MCF 10A (cell line): ENCODE results near the gene SNAP25. TPM values are rescaled to one million over a fixed set of nuclear protein-coding genes. Genes with fewer than 3 reads are reported as not detected.

Experiments
- BruUV-seq: library from RNA; stranded (reverse); fragments of 400-500 nt; replicated peaks from 2 replicates; lab custom pipeline; 2021; lab: Mats Ljungman, UMichigan
- CTCF ChIA-PET: fragments of 300-600 bp; sonication (Branson Sonifier 250); formaldehyde crosslinking; extraction: SDS; loops from one replicate; lab custom pipeline; 2021; ENCODE audit warnings: antibody characterized with exemption, inconsistent platforms; lab: Yijun Ruan, JAX
- POLR2A ChIA-PET: fragments of 300-600, 350-650 bp; sonication (Branson Sonifier 250); formaldehyde crosslinking; extraction: SDS; loops from one replicate; lab custom pipeline; 2020; ENCODE audit warnings: antibody characterized with exemption, inconsistent platforms; lab: Yijun Ruan, JAX
- DNase-seq: peaks from one replicate; pipeline ENCODE4 v3.0.0-alpha.2; 2018; ENCODE audit not compliant: unreplicated experiment
- H3K27ac Mint-ChIP-seq: one replicate; pipeline ENCODE4 v1.8.0; 2022; ENCODE audit warnings: mild to moderate bottlenecking, low read depth, mixed read lengths; ENCODE audit not compliant: unreplicated experiment
- H3K27me3 Mint-ChIP-seq: one replicate; pipeline ENCODE4 v1.8.0; 2022; ENCODE audit warnings: mixed read lengths; ENCODE audit not compliant: insufficient read depth, unreplicated experiment
- H3K36me3 Mint-ChIP-seq: one replicate; pipeline ENCODE4 v1.8.0; 2022; ENCODE audit warnings: mild to moderate bottlenecking, moderate library complexity, mixed read lengths; ENCODE audit not compliant: insufficient read depth, unreplicated experiment
- H3K4me1 Mint-ChIP-seq: one replicate; pipeline ENCODE4 v1.8.0; 2022; ENCODE audit warnings: mixed read lengths; ENCODE audit not compliant: insufficient read depth, unreplicated experiment
- H3K4me3 Mint-ChIP-seq: one replicate; pipeline ENCODE4 v1.8.0; 2022; ENCODE audit warnings: mild to moderate bottlenecking, moderate library complexity, mixed read lengths; ENCODE audit not compliant: unreplicated experiment
- H3K9me3 Mint-ChIP-seq: one replicate; pipeline ENCODE4 v1.8.0; 2022; ENCODE audit warnings: mixed read lengths; ENCODE audit not compliant: unreplicated experiment
- intact Hi-C: fragments of 100-400 bp; cut with micrococcal nuclease; formaldehyde crosslinking; loops from 2 replicates; pipeline ENCODE4 v1.14.1; 2022
- total RNA-seq: library from RNA; stranded (reverse); gene quantifications from 2 replicates; pipeline ENCODE4 v1.2.3, GENCODE V29; 2022
- TF ChIP-seq, protein P1 (sequence below): fragments of 200-600 bp; IDR thresholded peaks from one replicate; pipeline ENCODE4 v1.8.0; 2022; ENCODE audit warnings: antibody characterized with exemption, mild to moderate bottlenecking; ENCODE audit not compliant: unreplicated experiment

The SNAP25 gene
- total RNA-seq, 1 experiment from 2014 or later: not detected

DNA sequence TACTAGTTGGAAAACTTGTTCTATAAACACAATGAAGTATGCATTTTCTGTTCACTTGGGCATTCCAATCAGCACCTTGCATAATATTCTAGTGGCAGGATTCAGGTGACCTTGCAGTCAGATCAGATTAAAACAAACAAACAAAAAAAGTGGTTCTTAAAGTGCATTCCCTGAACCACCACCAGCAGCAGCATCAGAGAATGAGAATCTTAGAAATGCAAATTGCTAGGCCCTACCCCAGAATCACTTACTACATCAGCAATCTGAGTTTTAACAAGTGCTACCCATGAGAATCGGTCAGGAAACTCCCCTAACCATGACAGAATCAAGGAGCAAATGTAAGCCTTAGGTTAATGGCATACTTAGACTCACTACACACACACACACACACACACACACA lies 41.7 kb downstream of the SNAP25 start:
- H3K27ac Mint-ChIP-seq: no peak overlapping the region
- H3K4me1 Mint-ChIP-seq: no peaks in the 10 kb centered on the region
- intact Hi-C loops: no loop called here
- H3K4me3 Mint-ChIP-seq: no peak overlapping the region
- ChIA-PET POLR2A (no interaction called here), CTCF (interaction anchor here (0.7 kb wide), 1 partner anchor 846 kb away, joined by 3 read pairs; no protein-coding TSS in a partner anchor)
- BruUV-seq: no TSS peak
- TF ChIP-seq, protein P1, sequence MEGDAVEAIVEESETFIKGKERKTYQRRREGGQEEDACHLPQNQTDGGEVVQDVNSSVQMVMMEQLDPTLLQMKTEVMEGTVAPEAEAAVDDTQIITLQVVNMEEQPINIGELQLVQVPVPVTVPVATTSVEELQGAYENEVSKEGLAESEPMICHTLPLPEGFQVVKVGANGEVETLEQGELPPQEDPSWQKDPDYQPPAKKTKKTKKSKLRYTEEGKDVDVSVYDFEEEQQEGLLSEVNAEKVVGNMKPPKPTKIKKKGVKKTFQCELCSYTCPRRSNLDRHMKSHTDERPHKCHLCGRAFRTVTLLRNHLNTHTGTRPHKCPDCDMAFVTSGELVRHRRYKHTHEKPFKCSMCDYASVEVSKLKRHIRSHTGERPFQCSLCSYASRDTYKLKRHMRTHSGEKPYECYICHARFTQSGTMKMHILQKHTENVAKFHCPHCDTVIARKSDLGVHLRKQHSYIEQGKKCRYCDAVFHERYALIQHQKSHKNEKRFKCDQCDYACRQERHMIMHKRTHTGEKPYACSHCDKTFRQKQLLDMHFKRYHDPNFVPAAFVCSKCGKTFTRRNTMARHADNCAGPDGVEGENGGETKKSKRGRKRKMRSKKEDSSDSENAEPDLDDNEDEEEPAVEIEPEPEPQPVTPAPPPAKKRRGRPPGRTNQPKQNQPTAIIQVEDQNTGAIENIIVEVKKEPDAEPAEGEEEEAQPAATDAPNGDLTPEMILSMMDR: no peak
- no peaks in the 10 kb centered on the region for H3K9me3 Mint-ChIP-seq
- H3K27me3 Mint-ChIP-seq: peaks cover 26% of the 10 kb centered on the region
- H3K36me3 Mint-ChIP-seq: no peaks in the 10 kb centered on the region
- no peak for DNase-seq

DNA sequence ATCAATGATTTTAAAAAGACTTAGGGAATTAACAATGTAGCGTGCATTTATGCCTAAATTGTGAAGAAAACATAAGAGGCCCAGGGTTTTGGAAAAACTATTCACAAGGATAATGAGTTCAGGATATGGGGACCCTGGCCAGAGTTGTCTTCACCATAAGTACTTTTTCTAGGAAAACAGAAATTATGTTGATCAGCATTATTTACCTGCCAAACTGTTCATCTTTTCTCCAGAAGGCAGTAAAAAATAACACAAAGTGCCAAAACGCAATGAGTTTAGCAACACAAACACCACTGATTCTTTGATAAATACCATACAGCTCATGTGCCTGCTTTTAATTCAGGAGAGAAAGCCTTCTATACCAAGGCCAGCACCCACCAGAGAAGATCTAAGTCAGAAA lies 43.1 kb downstream of the SNAP25 start:
- Mint-ChIP-seq H3K4me1 (no peaks in the 10 kb centered on the region), H3K4me3 (no peak overlapping the region), H3K27ac (no peak overlapping the region), H3K36me3 (no peaks in the 10 kb centered on the region), H3K27me3 (peaks cover 19% of the 10 kb centered on the region), H3K9me3 (no peaks in the 10 kb centered on the region)
- TF ChIP-seq, protein P1: no peak
- ChIA-PET POLR2A (interaction anchor here (0.7 kb wide), 1 partner anchor 1116 kb away, joined by 3 read pairs; no protein-coding TSS in a partner anchor), CTCF (interaction anchor here (0.6 to 1.4 kb wide), 3 partner anchors 12 to 510 kb away, joined by 3 to 5 read pairs (median 3); no protein-coding TSS in a partner anchor)
- DNase-seq: no peak
- intact Hi-C loops: no loop called here
- no TSS peak for BruUV-seq

DNA sequence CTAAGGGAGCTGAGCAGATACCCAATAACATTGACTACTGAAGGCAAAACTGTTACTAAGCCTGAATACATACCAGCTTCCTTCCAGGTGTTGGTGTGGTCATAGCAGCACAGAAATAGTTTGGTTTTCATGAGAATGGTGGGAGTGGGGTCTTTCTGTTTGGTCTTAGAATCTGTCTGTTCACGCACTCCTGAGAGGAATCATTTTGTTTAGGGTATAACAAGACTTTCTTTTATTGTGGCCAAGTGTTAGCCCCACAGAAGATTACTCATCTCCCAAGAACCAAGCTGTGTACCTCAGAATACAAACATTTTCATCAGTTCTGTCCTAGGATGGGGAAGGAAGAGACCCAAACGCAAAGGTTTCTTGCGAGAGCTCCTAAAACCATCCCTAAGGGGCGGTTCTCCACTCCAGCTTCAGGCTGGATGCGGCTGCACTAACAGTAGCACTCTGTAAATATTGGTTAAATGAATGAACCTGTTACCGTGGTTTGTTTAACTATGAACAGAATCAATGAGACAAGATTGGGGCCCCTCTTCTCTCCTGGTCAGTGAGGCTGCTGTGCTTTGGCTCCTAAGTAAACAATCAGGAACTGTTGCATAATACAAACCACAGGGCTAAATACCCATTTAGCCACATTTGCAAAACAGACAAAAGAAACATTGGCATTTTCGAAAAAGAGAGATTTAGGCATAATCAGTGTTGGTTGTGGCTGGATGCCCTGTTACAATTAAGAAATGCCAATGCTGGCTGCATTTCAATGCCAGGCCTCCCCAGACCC lies 44.9 kb downstream of the SNAP25 start:
- Mint-ChIP-seq H3K27ac (no peak overlapping the region), H3K9me3 (no peaks in the 10 kb centered on the region), H3K4me3 (no peak overlapping the region), H3K36me3 (no peaks in the 10 kb centered on the region), H3K4me1 (no peaks in the 10 kb centered on the region), H3K27me3 (peaks cover 3% of the 10 kb centered on the region)
- BruUV-seq: no TSS peak
- TF ChIP-seq, protein P1: no peak
- ChIA-PET POLR2A (no interaction called here), CTCF (interaction anchor here (0.7 to 1.4 kb wide), 4 partner anchors 9 to 793 kb away, joined by 3 to 5 read pairs (median 3); no protein-coding TSS in a partner anchor)
- intact Hi-C loops: no loop called here
- peak; percentile 41 for DNase-seq

DNA sequence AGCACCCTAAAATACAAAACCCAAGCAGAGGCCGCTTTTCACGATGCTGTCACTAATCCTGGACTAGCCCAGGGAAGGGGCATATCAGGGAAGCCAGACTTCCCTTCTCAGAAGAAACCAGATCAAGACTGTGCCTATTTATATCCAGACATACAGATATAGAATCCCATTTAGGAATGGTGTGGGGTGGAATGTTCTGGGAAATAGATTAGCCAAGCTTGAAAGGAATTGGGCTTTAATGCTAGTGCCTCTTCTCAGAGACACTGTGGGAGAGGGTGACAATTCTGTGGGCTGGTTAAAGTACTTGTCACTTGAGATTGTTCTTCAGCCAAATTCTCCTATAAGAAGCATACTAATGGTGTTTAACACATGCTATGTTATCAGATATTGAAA lies 45.5 kb downstream of the SNAP25 start:
- TF ChIP-seq, protein P1: no peak
- Mint-ChIP-seq H3K36me3 (no peaks in the 10 kb centered on the region), H3K9me3 (no peaks in the 10 kb centered on the region), H3K27ac (no peak overlapping the region), H3K4me1 (no peaks in the 10 kb centered on the region), H3K4me3 (no peak overlapping the region), H3K27me3 (no peaks in the 10 kb centered on the region)
- no TSS peak for BruUV-seq
- CTCF ChIA-PET: no interaction called here
- DNase-seq: no peak
- POLR2A ChIA-PET: no interaction called here
- intact Hi-C loops: no loop called here
